Activated CD4-positive, alpha-beta T cell treated with anti-CD3 and anti-CD28 coated beads, Interleukin-2, amount 10 ng/mL, durations not matched to agents 7 days and 5 days (primary cell): ENCODE measurements around the gene TCF7L1. TPM values are rescaled to one million over a fixed set of nuclear protein-coding genes. Genes with fewer than 3 reads are reported as not detected.
A peak's percentile ranks its signal among the peaks of the same experiment; 100 is the strongest.

Experiments
- CTCF ChIA-PET: fragments of 350-600 bp; sonication (Branson Sonifier 250); formaldehyde crosslinking; loops from one replicate; lab custom pipeline; 2021; ENCODE audit warnings: antibody characterized with exemption; lab: Charles Lee
- POLR2A ChIA-PET: fragments of 350-600 bp; sonication (Branson Sonifier 250); formaldehyde crosslinking; loops from one replicate; lab custom pipeline; 2021; ENCODE audit warnings: antibody characterized with exemption; lab: Charles Lee
- DNase-seq: peaks from one replicate; pipeline ENCODE4 v3.0.0-alpha.2; 2020
- H3K27ac Mint-ChIP-seq: one replicate; pipeline ENCODE4 v1.8.0; 2021; ENCODE audit warnings: mild to moderate bottlenecking, moderate library complexity, mixed read lengths
- H3K27me3 Mint-ChIP-seq: one replicate; pipeline ENCODE4 v1.8.0; 2021; ENCODE audit warnings: mixed read lengths
- H3K36me3 Mint-ChIP-seq: one replicate; pipeline ENCODE4 v1.8.0; 2021; ENCODE audit warnings: low read depth, mixed read lengths
- H3K4me1 Mint-ChIP-seq: one replicate; pipeline ENCODE4 v1.8.0; 2021; ENCODE audit warnings: mixed read lengths
- H3K4me3 Mint-ChIP-seq: one replicate; pipeline ENCODE4 v1.8.0; 2021; ENCODE audit warnings: mild to moderate bottlenecking, moderate library complexity, mixed read lengths
- H3K9me3 Mint-ChIP-seq: one replicate; pipeline ENCODE4 v1.8.0; 2021; ENCODE audit warnings: mixed read lengths
- total RNA-seq, 2 experiments: library from RNA; stranded (reverse); gene quantifications; one replicate each; pipeline ENCODE4 v1.2.3, GENCODE V29; 2021

Gene TCF7L1
- total RNA-seq, 2 experiments from 2014 or later: not detected

- H3K27me3 Mint-ChIP-seq: peaks cover 5% of the 10 kb centered on the region
- POLR2A ChIA-PET: no interaction called here
- DNase-seq: no peak
- H3K4me3 Mint-ChIP-seq: no peak overlapping the region
- no peaks in the 10 kb centered on the region for H3K9me3 Mint-ChIP-seq
- no peaks in the 10 kb centered on the region for H3K4me1 Mint-ChIP-seq
- no peaks in the 10 kb centered on the region for H3K36me3 Mint-ChIP-seq
- CTCF ChIA-PET: no interaction called here
- no peak overlapping the region for H3K27ac Mint-ChIP-seq
These were observed 126.7 kb downstream of the TCF7L1 start for GRCh38 chr2:85259879-85260278.

GRCh38 chr2:85263591-85263990, 130.4 kb downstream of the TCF7L1 start:
- no peak overlapping the region for H3K4me3 Mint-ChIP-seq

GRCh38 chr2:85264471-85264870, 131.3 kb downstream of the TCF7L1 start:
- Mint-ChIP-seq H3K4me1 (no peaks in the 10 kb centered on the region), H3K4me3 (no peak overlapping the region), H3K36me3 (no peaks in the 10 kb centered on the region), H3K27me3 (peaks cover 10% of the 10 kb centered on the region), H3K27ac (no peak overlapping the region), H3K9me3 (no peaks in the 10 kb centered on the region)
- CTCF ChIA-PET: no interaction called here
- no peak for DNase-seq
- POLR2A ChIA-PET: no interaction called here

More at GRCh38 chr2:85263591-85263990, 130.4 kb downstream of the TCF7L1 start:
- no peaks in the 10 kb centered on the region for H3K36me3 Mint-ChIP-seq
- ChIA-PET CTCF (no interaction called here), POLR2A (no interaction called here)
- no peak overlapping the region for H3K27ac Mint-ChIP-seq
- no peaks in the 10 kb centered on the region for H3K4me1 Mint-ChIP-seq
- no peaks in the 10 kb centered on the region for H3K9me3 Mint-ChIP-seq
- H3K27me3 Mint-ChIP-seq: peaks cover 6% of the 10 kb centered on the region
- DNase-seq: no peak

GRCh38 chr2:85265304-85265703, 132.1 kb downstream of the TCF7L1 start:
- Mint-ChIP-seq H3K4me1 (no peaks in the 10 kb centered on the region), H3K27me3 (peaks cover 10% of the 10 kb centered on the region), H3K4me3 (no peak overlapping the region), H3K27ac (no peak overlapping the region), H3K36me3 (no peaks in the 10 kb centered on the region), H3K9me3 (no peaks in the 10 kb centered on the region)
- ChIA-PET POLR2A (no interaction called here), CTCF (interaction anchor here (1.3 kb wide), 1 partner anchor 11 kb away, joined by 5 read pairs; no protein-coding TSS in a partner anchor)
- no peak for DNase-seq

GRCh38 chr2:85266146-85267041, 133.2 kb downstream of the TCF7L1 start:
- Mint-ChIP-seq H3K27me3 (peaks cover 17% of the 10 kb centered on the region), H3K4me1 (no peaks in the 10 kb centered on the region), H3K4me3 (no peak overlapping the region), H3K27ac (no peak overlapping the region), H3K36me3 (no peaks in the 10 kb centered on the region), H3K9me3 (no peaks in the 10 kb centered on the region)
- DNase-seq: peak; percentile 74
- ChIA-PET CTCF (interaction anchor here (0.6 to 1.3 kb wide), 13 partner anchors 9 to 156 kb away, joined by 3 to 6 read pairs (median 3); no protein-coding TSS in a partner anchor), POLR2A (interaction anchor here (0.7 kb wide), 1 partner anchor 83 kb away, joined by 3 read pairs; no protein-coding TSS in a partner anchor)

GRCh38 chr2:85269959-85270358, 136.8 kb downstream of the TCF7L1 start:
- H3K27ac Mint-ChIP-seq: no peak overlapping the region
- no peaks in the 10 kb centered on the region for H3K36me3 Mint-ChIP-seq
- peaks cover 15% of the 10 kb centered on the region for H3K27me3 Mint-ChIP-seq
- DNase-seq: no peak
- ChIA-PET CTCF (interaction anchor here (0.9 to 3.1 kb wide), 2 partner anchors 16 to 29 kb away, joined by 3 to 12 read pairs; no protein-coding TSS in a partner anchor), POLR2A (no interaction called here)
- H3K4me1 Mint-ChIP-seq: no peaks in the 10 kb centered on the region
- H3K9me3 Mint-ChIP-seq: no peaks in the 10 kb centered on the region
- no peak overlapping the region for H3K4me3 Mint-ChIP-seq

GRCh38 chr2:85272357-85272756, 139.2 kb downstream of the TCF7L1 start:
- no peak overlapping the region for H3K27ac Mint-ChIP-seq
- POLR2A ChIA-PET: no interaction called here
- H3K9me3 Mint-ChIP-seq: no peaks in the 10 kb centered on the region
- CTCF ChIA-PET: interaction anchor here (3.1 kb wide), 1 partner anchor 13 kb away, joined by 12 read pairs; no protein-coding TSS in a partner anchor
- no peaks in the 10 kb centered on the region for H3K36me3 Mint-ChIP-seq
- H3K27me3 Mint-ChIP-seq: peaks cover 15% of the 10 kb centered on the region
- DNase-seq: no peak
- no peak overlapping the region for H3K4me3 Mint-ChIP-seq
- no peaks in the 10 kb centered on the region for H3K4me1 Mint-ChIP-seq

GRCh38 chr2:85273738-85274731, 140.8 kb downstream of the TCF7L1 start:
- Mint-ChIP-seq H3K4me1 (no peaks in the 10 kb centered on the region), H3K27ac (no peak overlapping the region), H3K36me3 (no peaks in the 10 kb centered on the region), H3K4me3 (no peak overlapping the region), H3K27me3 (peaks cover 10% of the 10 kb centered on the region), H3K9me3 (no peaks in the 10 kb centered on the region)
- CTCF ChIA-PET: interaction anchor here (1.2 kb wide), 1 partner anchor 348 kb away, joined by 4 read pairs; no protein-coding TSS in a partner anchor
- no peak for DNase-seq
- POLR2A ChIA-PET: no interaction called here

GRCh38 chr2:85275984-85276540, 142.9 kb downstream of the TCF7L1 start:
- POLR2A ChIA-PET: no interaction called here
- H3K9me3 Mint-ChIP-seq: no peaks in the 10 kb centered on the region
- CTCF ChIA-PET: interaction anchor here (0.6 to 0.9 kb wide), 2 partner anchors 13 to 19 kb away, joined by 3 read pairs; no protein-coding TSS in a partner anchor
- no peak overlapping the region for H3K27ac Mint-ChIP-seq
- no peaks in the 10 kb centered on the region for H3K36me3 Mint-ChIP-seq
- H3K27me3 Mint-ChIP-seq: peaks cover 6% of the 10 kb centered on the region
- no peak for DNase-seq
- no peaks in the 10 kb centered on the region for H3K4me1 Mint-ChIP-seq
- no peak overlapping the region for H3K4me3 Mint-ChIP-seq

GRCh38 chr2:85276571-85277118, 143.5 kb downstream of the TCF7L1 start:
- Mint-ChIP-seq H3K36me3 (no peaks in the 10 kb centered on the region), H3K27ac (no peak overlapping the region), H3K9me3 (no peaks in the 10 kb centered on the region), H3K4me1 (no peaks in the 10 kb centered on the region), H3K4me3 (no peak overlapping the region), H3K27me3 (peaks cover under 1% of the 10 kb centered on the region)
- ChIA-PET CTCF (interaction anchor here (0.6 to 0.9 kb wide), 2 partner anchors 13 to 19 kb away, joined by 3 read pairs; no protein-coding TSS in a partner anchor), POLR2A (no interaction called here)
- DNase-seq: no peak

- CTCF ChIA-PET: interaction anchor here (1.0 kb wide), 1 partner anchor 9 kb away, joined by 4 read pairs; no protein-coding TSS in a partner anchor
- POLR2A ChIA-PET: no interaction called here
- no peaks in the 10 kb centered on the region for H3K4me1 Mint-ChIP-seq
- no peaks in the 10 kb centered on the region for H3K27me3 Mint-ChIP-seq
- H3K9me3 Mint-ChIP-seq: no peaks in the 10 kb centered on the region
- no peak overlapping the region for H3K4me3 Mint-ChIP-seq
- no peaks in the 10 kb centered on the region for H3K36me3 Mint-ChIP-seq
- H3K27ac Mint-ChIP-seq: no peak overlapping the region
- DNase-seq: no peak
These were observed 144.4 kb downstream of the TCF7L1 start for GRCh38 chr2:85277416-85278158.
